HepG2 (cell line): ENCODE measurements around the gene NEU4. TPM values are rescaled to one million over a fixed set of nuclear protein-coding genes. Genes with fewer than 3 reads are reported as not detected.

Experiments used
- ATAC-seq: fragments of 200-7000 bp; cut with Tn5 transposase; 3 replicates; pipeline ENCODE4 v1.9.1; 2020; ENCODE audit warnings: mild to moderate bottlenecking, moderate library complexity
- BruUV-seq: library from RNA; stranded (reverse); fragments of 400-500 nt; replicated peaks from 2 replicates; lab custom pipeline; 2021; lab: Mats Ljungman, UMichigan
- CTCF ChIA-PET: fragments of 300-600 bp; formaldehyde crosslinking; extraction: SDS; loops from one replicate; lab custom pipeline; 2021; ENCODE audit warnings: low total read pairs, inconsistent platforms, low intra/inter-chr PET ratio; lab: Yijun Ruan, JAX
- POLR2A ChIA-PET: fragments of 350-600 bp; sonication (Branson Sonifier 250); formaldehyde crosslinking; loops from one replicate; lab custom pipeline; 2020; ENCODE audit warnings: antibody characterized with exemption, inconsistent platforms; lab: Yijun Ruan, JAX
- DNase-seq: peaks from one replicate; pipeline ENCODE4 v3.0.0-alpha.2; 2015; ENCODE audit warnings: low spot score
- FAIRE-seq: peaks from 3 replicates; lab custom pipeline; 2011; peaks lifted over from hg19 to GRCh38; lab: Jason Lieb, UNC
- H2AFZ ChIP-seq: one replicate; pipeline ENCODE4 v1.6.1; 2011; ENCODE audit warnings: low read length, inconsistent platforms
- H3K27ac ChIP-seq: fragments of 300-600 bp; 3 replicates; pipeline ENCODE4 v1.8.0; 2011; ENCODE audit warnings: mixed run types, mild to moderate bottlenecking, mixed read lengths, low read length, inconsistent platforms; ENCODE audit not compliant: insufficient read depth; ENCODE audit errors: extremely low read length
- H3K27me3 ChIP-seq, 2 experiments: fragments of 200-600 bp in 1 of 2; 2 replicates in 1 of 2; 3 replicates in 1 of 2; pipeline versions ENCODE4 v1.6.0 to v1.8.0; 2011; ENCODE audit warnings: low read length in 2 of 2, mild to moderate bottlenecking in 2 of 2, moderate library complexity in 2 of 2, inconsistent platforms in 1 of 2; ENCODE audit not compliant: insufficient read depth in 2 of 2, control insufficient read depth in 1 of 2
- H3K36me3 ChIP-seq, 2 experiments: fragments of 200-600 bp in 1 of 2; replicated peaks in 1 of 2; 2 replicates in 1 of 2; 3 replicates in 1 of 2; pipeline versions ENCODE4 v1.5.1 to v1.8.0; 2011; ENCODE audit warnings: low read length in 2 of 2, inconsistent platforms in 1 of 2; ENCODE audit not compliant: insufficient read depth in 2 of 2, control insufficient read depth in 1 of 2
- H3K4me1 ChIP-seq: 2 replicates; pipeline ENCODE4 v1.5.1; 2012; ENCODE audit warnings: low read length, inconsistent platforms; ENCODE audit not compliant: insufficient read depth
- H3K4me2 ChIP-seq: 2 replicates; pipeline ENCODE4 v1.6.0; 2011; ENCODE audit warnings: low read depth, low read length, inconsistent platforms
- H3K4me3 ChIP-seq, 3 experiments: fragments of 200-600 bp in 1 of 3; sonication (generic), shearing (Covaris generic) in 1 of 3; replicated peaks in 1 of 3; 2 replicates each; pipeline ENCODE4 v1.5.1; 2011 to 2016; ENCODE audit warnings: low read length in 3 of 3, inconsistent platforms in 2 of 3, low read depth in 2 of 3, mild to moderate bottlenecking in 2 of 3, control low read depth in 1 of 3, mixed read lengths in 1 of 3; ENCODE audit not compliant: insufficient read depth in 1 of 3
- H3K79me2 ChIP-seq: one replicate; pipeline ENCODE4 v1.6.1; 2011; ENCODE audit warnings: low read length, inconsistent platforms; ENCODE audit not compliant: insufficient read depth
- H3K9ac ChIP-seq: 2 replicates; pipeline ENCODE4 v1.6.0; 2011; ENCODE audit warnings: mild to moderate bottlenecking, low read depth, low read length, inconsistent platforms; ENCODE audit not compliant: insufficient read depth
- H3K9me3 ChIP-seq: 2 replicates; pipeline ENCODE4 v1.5.1; 2012; ENCODE audit warnings: mild to moderate bottlenecking, low read length
- H4K20me1 ChIP-seq: 2 replicates; pipeline ENCODE4 v1.6.0; 2011; ENCODE audit warnings: inconsistent platforms, mild to moderate bottlenecking, low read length, moderate library complexity; ENCODE audit not compliant: insufficient read depth
- CREM ChIP-seq, 2 experiments: sonication (generic) in 1 of 2; formaldehyde crosslinking in 1 of 2; IDR thresholded peaks; 2 replicates each; pipeline versions ENCODE4 v1.4.0 to v1.6.1; 2016 to 2020; ENCODE audit warnings: antibody characterized with exemption in 1 of 2, mild to moderate bottlenecking in 1 of 2, missing genetic modification reagents in 1 of 2
- HOXA5 ChIP-seq: sonication (generic); formaldehyde crosslinking; IDR thresholded peaks from 2 replicates; pipeline ENCODE4 v1.4.0; 2020; ENCODE audit warnings: missing genetic modification reagents
- KAT8 ChIP-seq: IDR thresholded peaks from 2 replicates; pipeline ENCODE4 v1.6.1; 2016; ENCODE audit warnings: missing genetic modification reagents, missing compliant biosample characterization
- NCOA2 ChIP-seq: sonication (generic); formaldehyde crosslinking; IDR thresholded peaks from 2 replicates; pipeline ENCODE4 v1.8.0; 2022; ENCODE audit warnings: inconsistent platforms
- PCBP1 ChIP-seq: fragments of 200-400 bp; formaldehyde crosslinking; IDR thresholded peaks from 2 replicates; pipeline ENCODE4 v1.6.1; 2017; ENCODE audit warnings: mild to moderate bottlenecking, low read depth, low read length, borderline replicate concordance
- THAP9 ChIP-seq: sonication (generic); formaldehyde crosslinking; IDR thresholded peaks from 2 replicates; pipeline ENCODE4; 2020; ENCODE audit warnings: missing genetic modification reagents, mild to moderate bottlenecking, borderline replicate concordance
- ZBTB1 ChIP-seq: sonication (generic); formaldehyde crosslinking; IDR thresholded peaks from 2 replicates; pipeline ENCODE4 v1.4.0; 2020; ENCODE audit warnings: missing genetic modification reagents, borderline replicate concordance
- WGBS: methylation state at CpG from one replicate; pipeline ENCODE4 v1.1.6; 2017; ENCODE audit warnings: low lambda C conversion rate; 5-methylcytosine and 5-hydroxymethylcytosine counted together
- in situ Hi-C: cut with HindIII; loops from 2 replicates; pipeline ENCODE4 v1.10.0; 2017; ENCODE audit warnings: low pct_unique_long_range_greater_than_20kb; ENCODE audit not compliant: extremely low pct_ligation_motif_present
- intact Hi-C: fragments of 100-400 bp; cut with micrococcal nuclease; formaldehyde crosslinking; loops from one replicate; pipeline ENCODE4 v1.10.0; 2022; ENCODE audit not compliant: unreplicated experiment
- polyA plus RNA-seq, 8 experiments: library from polyadenylated mRNA; depleted of rRNA in 3 of 8; stranded (reverse) in 7 of 8; unstranded in 1 of 8; fragments of >200 nt; fragmentation: Illumina TruSeq in 4 of 8; extraction: Trizol in 4 of 8; gene quantifications; 2 replicates each; pipeline versions ENCODE4 v1.2.1 to v1.2.3, GENCODE V29; 2011 to 2016; ENCODE audit warnings: low read depth in 4 of 8, missing spikeins in 1 of 8, mixed read lengths in 1 of 8; ENCODE audit not compliant: insufficient read depth in 1 of 8
- total RNA-seq, 5 experiments: library from RNA; depleted of rRNA; stranded (reverse); fragments of >200 nt; fragmentation: Illumina TruSeq; extraction: Trizol; gene quantifications; 2 replicates each; pipeline ENCODE4 v1.2.3, GENCODE V29; 2016; ENCODE audit warnings: low read depth in 1 of 5

Gene NEU4
- total and polyA plus RNA-seq, 2 of the 13 experiments (the other 11 are each of a cell fraction or from before 2014, with no cell fraction given) = 53.5 to 107 TPM

GRCh38 chr2:241860184-241861078 is 51.4 kb downstream of the NEU4 start:
- CTCF ChIA-PET = no interaction called here
- no peak overlapping the region for H3K27ac ChIP-seq
- peak; percentile 46 for ATAC-seq

More at GRCh38 chr2:241860184-241861078, 51.4 kb downstream of the NEU4 start:
- H3K36me3 ChIP-seq = no peaks in the 10 kb centered on the region
- no peak for TF ChIP-seq NCOA2
- TF ChIP-seq HOXA5 = no peak
- TF ChIP-seq PCBP1 = 0 out of 2 replicates have a peak, but pooled peaks have one; percentile 22
- TF ChIP-seq KAT8 = no peak
- TF ChIP-seq CREM (IDR thresholded peaks at IDR 0.05) = no peak
- TF ChIP-seq CREM (CRISPR knock-in tag; IDR thresholded peaks at IDR 0.05) = no peak
- no peak for TF ChIP-seq ZBTB1
- no peak for TF ChIP-seq THAP9 (CRISPR knock-in tag)
- TF ChIP-seq, all 625 proteins: peak for 1
- DNase-seq = no peak
- Histone ChIP-seq H3K4me1 (peaks cover 14% of the 10 kb centered on the region), H3K79me2 (no peaks in the 10 kb centered on the region), H3K4me3 (no peak overlapping the region), H2AFZ (no peak overlapping the region), H4K20me1 (no peaks in the 10 kb centered on the region), H3K4me2 (no peak overlapping the region), H3K9ac (no peak overlapping the region), H3K27me3 (peaks cover 21 to 84% of the 10 kb centered on the region in 2 experiments), H3K9me3 (no peaks in the 10 kb centered on the region)
- no peak for FAIRE-seq
- intact Hi-C loops = no loop called here
- POLR2A ChIA-PET = interaction anchor here (1.1 to 1.5 kb wide), 2 partner anchors 86 to 90 kb away, joined by 5 read pairs; no protein-coding TSS in a partner anchor
- in situ Hi-C loops = no loop called here
- no TSS peak for BruUV-seq
- WGBS = 44% methylated on average over 6 of the region's 10 CpGs
